DOHH2 (cell line): ENCODE measurements around the gene GPBAR1.

Experiments used
- H3F3A ChIP-seq: fragments of 200-600 bp; sonication (generic), shearing (Covaris generic); 2 replicates; pipeline ENCODE4 v1.6.0; 2016; ENCODE audit warnings: antibody characterized with exemption, mild to moderate bottlenecking; ENCODE audit not compliant: control insufficient read depth, insufficient read depth
- H3K27ac ChIP-seq: fragments of 200-600 bp; sonication (generic); 2 replicates; pipeline ENCODE4 v1.5.1; 2014; ENCODE audit warnings: low read depth, mild to moderate bottlenecking, low read length, moderate library complexity
- H3K27me3 ChIP-seq: fragments of 200-600 bp; sonication (generic); 2 replicates; pipeline ENCODE4 v1.6.1; 2014; ENCODE audit warnings: mild to moderate bottlenecking, low read length, mixed read lengths; ENCODE audit not compliant: control insufficient read depth
- H3K36me3 ChIP-seq: fragments of 200-600 bp; sonication (generic); 2 replicates; pipeline ENCODE4 v1.6.1; 2014; ENCODE audit warnings: mild to moderate bottlenecking, low read length, moderate library complexity, mixed read lengths; ENCODE audit not compliant: control insufficient read depth
- H3K4me1 ChIP-seq: fragments of 200-600 bp; sonication (generic); 2 replicates; pipeline ENCODE4 v1.6.1; 2014; ENCODE audit warnings: mild to moderate bottlenecking, low read length, mixed read lengths; ENCODE audit not compliant: control insufficient read depth
- H3K4me2 ChIP-seq: fragments of 200-600 bp; sonication (generic); 2 replicates; pipeline ENCODE4 v1.6.0; 2014; ENCODE audit warnings: mild to moderate bottlenecking, low read length, moderate library complexity
- H3K4me3 ChIP-seq: fragments of 200-600 bp; sonication (generic); 2 replicates; pipeline ENCODE4 v1.5.1; 2014; ENCODE audit warnings: mild to moderate bottlenecking, low read length, mixed read lengths
- H3K79me2 ChIP-seq: fragments of 200-600 bp; sonication (generic); 2 replicates; pipeline ENCODE4 v1.6.1; 2014; ENCODE audit warnings: mild to moderate bottlenecking, low read length, mixed read lengths; ENCODE audit not compliant: control insufficient read depth
- H3K9me2 ChIP-seq: fragments of 200-600 bp; sonication (generic); replicated peaks from 2 replicates; pipeline ENCODE4 v1.6.1; 2014; ENCODE audit warnings: mild to moderate bottlenecking, low read length, mixed read lengths; ENCODE audit not compliant: control insufficient read depth
- H3K9me3 ChIP-seq: fragments of 200-600 bp; sonication (generic); 2 replicates; pipeline ENCODE4 v1.6.1; 2014; ENCODE audit warnings: antibody characterized with exemption, low read length, mixed read lengths; ENCODE audit not compliant: control insufficient read depth, insufficient read depth
- H4K20me1 ChIP-seq: fragments of 200-600 bp; sonication (generic); 2 replicates; pipeline ENCODE4 v1.6.0; 2014; ENCODE audit warnings: low read depth, mild to moderate bottlenecking, antibody characterized with exemption, low read length, moderate library complexity; ENCODE audit not compliant: control insufficient read depth, insufficient read depth
- EZH2phosphoT487 ChIP-seq: fragments of 200-600 bp; sonication (generic); IDR thresholded peaks from 2 replicates; pipeline ENCODE4 v1.6.1; 2017; ENCODE audit warnings: borderline replicate concordance, mild to moderate bottlenecking, antibody characterized with exemption, low read length, moderate library complexity, mixed read lengths
- TF ChIP-seq, protein P1 (sequence below): fragments of 200-600 bp; sonication (generic); IDR thresholded peaks from one replicate; pipeline ENCODE4 v1.5.1; 2014; ENCODE audit warnings: antibody characterized with exemption, mild to moderate bottlenecking, low read depth, low read length; ENCODE audit not compliant: poor library complexity, severe bottlenecking

Gene GPBAR1

DNA sequence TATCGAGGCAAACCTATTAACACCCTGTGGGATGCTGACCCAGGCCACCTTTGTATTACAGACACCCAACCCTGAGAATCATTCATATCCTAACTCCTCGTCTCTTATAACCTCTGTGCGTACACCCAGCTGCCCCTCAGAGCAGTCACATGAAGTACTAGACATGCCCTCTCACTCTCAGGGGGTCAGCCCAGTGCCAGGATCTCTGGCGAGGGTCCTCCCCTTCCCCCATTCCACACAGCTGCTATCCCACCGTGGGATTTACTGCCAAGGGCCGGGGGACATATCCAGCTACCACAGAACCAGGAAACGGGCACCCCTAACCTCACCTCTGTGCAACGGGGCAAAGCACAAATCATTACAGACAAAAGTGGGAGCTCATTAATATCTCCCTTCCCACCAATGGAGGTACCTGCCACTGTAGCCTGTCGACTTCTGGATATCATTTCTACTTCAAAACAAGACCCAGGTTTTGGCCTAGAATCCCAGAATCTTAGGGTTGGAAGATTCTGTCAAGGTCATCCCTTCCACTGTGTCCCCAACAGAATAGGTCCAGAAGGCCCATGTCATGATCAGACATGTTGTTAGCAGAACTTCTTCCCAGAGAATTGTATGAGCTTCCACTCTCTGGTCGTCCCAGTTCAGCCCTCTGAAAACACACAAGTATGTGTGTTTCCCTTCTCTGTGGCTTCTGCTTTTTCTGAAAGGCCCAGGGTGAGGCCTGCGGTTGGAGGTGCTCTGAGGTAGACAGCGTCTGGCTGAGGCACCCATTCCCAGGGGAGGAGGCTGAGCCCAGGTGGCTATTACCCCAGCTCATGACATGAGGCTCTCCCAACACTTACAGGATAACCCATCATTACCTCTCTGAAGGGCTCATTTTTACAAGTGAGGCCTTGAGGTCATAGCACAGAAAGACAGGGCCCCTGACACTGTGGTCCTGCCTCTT lies 29.8 kb downstream of the GPBAR1 start:
- Histone ChIP-seq H3K9me2 (no peaks in the 10 kb centered on the region), H3K4me3 (peak overlapping the region; percentile 82), H3K27ac (peak overlapping the region; percentile 65), H3K4me1 (peaks cover 63% of the 10 kb centered on the region), H3F3A (peaks cover 10% of the 10 kb centered on the region), H3K4me2 (peak overlapping the region; percentile 78), H3K27me3 (no peaks in the 10 kb centered on the region), H4K20me1 (no peaks in the 10 kb centered on the region), H3K36me3 (no peaks in the 10 kb centered on the region), H3K79me2 (peaks cover 40% of the 10 kb centered on the region), H3K9me3 (no peaks in the 10 kb centered on the region)
- TF ChIP-seq, protein P1, sequence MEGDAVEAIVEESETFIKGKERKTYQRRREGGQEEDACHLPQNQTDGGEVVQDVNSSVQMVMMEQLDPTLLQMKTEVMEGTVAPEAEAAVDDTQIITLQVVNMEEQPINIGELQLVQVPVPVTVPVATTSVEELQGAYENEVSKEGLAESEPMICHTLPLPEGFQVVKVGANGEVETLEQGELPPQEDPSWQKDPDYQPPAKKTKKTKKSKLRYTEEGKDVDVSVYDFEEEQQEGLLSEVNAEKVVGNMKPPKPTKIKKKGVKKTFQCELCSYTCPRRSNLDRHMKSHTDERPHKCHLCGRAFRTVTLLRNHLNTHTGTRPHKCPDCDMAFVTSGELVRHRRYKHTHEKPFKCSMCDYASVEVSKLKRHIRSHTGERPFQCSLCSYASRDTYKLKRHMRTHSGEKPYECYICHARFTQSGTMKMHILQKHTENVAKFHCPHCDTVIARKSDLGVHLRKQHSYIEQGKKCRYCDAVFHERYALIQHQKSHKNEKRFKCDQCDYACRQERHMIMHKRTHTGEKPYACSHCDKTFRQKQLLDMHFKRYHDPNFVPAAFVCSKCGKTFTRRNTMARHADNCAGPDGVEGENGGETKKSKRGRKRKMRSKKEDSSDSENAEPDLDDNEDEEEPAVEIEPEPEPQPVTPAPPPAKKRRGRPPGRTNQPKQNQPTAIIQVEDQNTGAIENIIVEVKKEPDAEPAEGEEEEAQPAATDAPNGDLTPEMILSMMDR: no peak
- TF ChIP-seq EZH2phosphoT487: no peak

DNA sequence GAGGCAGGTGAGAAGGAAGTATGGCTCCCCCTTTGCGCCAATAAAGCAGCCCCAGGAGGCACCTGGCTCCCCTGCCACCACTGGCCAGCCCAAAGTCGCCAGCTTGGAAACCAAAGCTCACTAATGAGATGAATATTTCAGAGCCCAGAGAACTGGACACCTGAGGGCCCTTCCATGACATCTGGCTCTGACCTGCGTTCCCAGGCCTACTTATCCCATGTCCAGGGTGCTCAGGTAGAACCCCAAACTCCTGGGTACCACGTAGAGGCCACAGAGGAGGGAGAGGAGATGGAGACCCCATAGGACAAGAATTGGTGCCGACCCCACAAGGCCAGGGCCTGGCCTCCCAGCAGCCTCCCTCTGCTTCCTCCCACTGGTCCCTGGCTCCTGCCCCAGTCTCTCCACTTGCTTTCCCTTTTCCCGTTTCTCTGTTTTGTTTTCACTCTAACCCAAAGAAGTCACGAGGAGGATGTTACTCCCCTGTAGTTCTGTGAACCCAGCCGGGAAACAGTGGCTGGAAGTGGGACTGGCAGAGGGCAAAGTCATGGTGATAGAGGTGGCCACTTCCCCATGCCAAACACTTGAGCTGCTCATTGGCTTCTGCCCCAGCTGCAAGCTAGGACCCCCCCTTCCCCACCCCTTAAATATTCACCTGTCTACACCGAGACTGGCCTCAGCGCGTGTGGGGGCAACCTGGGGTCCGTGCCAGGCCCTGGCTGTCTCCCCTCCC lies 30.7 kb downstream of the GPBAR1 start:
- Histone ChIP-seq H3K9me2 (no peaks in the 10 kb centered on the region), H4K20me1 (no peaks in the 10 kb centered on the region), H3K27ac (peak overlapping the region; percentile 65), H3K4me2 (peak overlapping the region; percentile 78), H3K36me3 (no peaks in the 10 kb centered on the region), H3K79me2 (peaks cover 31% of the 10 kb centered on the region), H3K4me3 (peak overlapping the region; percentile 82), H3F3A (peaks cover 10% of the 10 kb centered on the region), H3K4me1 (peaks cover 55% of the 10 kb centered on the region), H3K9me3 (no peaks in the 10 kb centered on the region), H3K27me3 (no peaks in the 10 kb centered on the region)
- TF ChIP-seq, protein P1: no peak
- no peak for TF ChIP-seq EZH2phosphoT487

DNA sequence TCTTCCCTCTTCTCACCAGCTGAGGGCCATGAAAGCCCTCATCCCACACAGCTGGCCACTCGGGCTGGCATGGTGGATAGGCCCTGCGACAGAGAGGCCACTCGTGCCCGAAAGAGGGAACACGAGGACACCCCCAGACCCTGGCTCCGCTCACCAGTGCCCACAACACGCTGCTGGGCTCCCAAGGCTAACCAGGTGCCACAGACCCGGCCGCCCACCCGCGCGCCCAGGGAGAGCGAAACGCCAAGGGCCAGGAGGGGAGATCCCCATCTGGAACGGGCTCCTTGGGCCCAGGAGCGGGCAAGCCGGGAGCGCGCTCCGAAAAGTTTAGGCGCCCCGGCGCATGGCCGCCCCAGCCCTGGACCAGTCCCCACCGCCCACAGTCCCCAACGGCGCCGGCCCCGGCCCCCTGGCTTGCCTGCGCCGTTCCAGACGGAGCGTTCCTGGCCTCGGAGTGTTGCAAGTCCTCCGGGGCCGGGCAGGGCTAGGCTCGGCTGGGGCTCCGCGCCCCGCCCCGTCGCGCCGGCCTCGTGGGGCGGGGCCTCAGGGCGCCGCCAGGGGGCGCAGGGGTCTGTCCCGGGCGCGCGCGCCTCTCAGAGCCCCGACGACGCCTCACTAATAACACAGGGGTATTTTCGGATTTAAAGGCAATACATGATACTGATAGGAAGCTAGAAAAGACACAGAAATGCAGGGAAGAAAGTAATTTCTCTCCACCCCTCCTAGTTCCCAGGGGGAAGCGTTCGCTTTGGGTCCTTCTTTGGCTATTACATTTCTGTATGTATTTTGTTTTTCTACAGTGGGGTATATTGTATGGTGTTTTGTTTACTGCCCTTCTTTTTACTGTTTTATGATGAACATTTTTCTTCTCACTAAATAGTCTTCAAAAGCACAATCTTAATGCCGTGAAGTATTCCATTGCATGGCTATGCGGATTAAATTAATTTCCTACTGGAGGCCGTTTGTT lies 31.5 kb downstream of the GPBAR1 start, which contains the start of gene TMBIM1:
TMBIM1 (minus strand) TSS at position 456 of the 967 bp plus-strand sequence. CDS start 10,362 bp downstream, outside the sequence.
- Histone ChIP-seq H3K4me1 (peaks cover 47% of the 10 kb centered on the region), H3K4me2 (peak within 1 kb of the TSS; percentile 78), H3K36me3 (no peaks in the 10 kb centered on the region), H3K79me2 (peaks cover 26% of the 10 kb centered on the region), H3F3A (peaks cover 10% of the 10 kb centered on the region), H3K9me2 (no peaks in the 10 kb centered on the region), H3K27ac (peak within 1 kb of the TSS; percentile 65), H3K27me3 (no peaks in the 10 kb centered on the region), H3K9me3 (no peaks in the 10 kb centered on the region), H4K20me1 (no peaks in the 10 kb centered on the region), H3K4me3 (peak within 1 kb of the TSS; percentile 82)
- TF ChIP-seq, protein P1: peak; percentile 65
- TF ChIP-seq EZH2phosphoT487: no peak
